Fibroblast of gingiva (primary cell): ENCODE measurements around the gene GAD1.

Experiments
- DNase-seq: peaks from one replicate; pipeline ENCODE4 v3.0.0-alpha.2; 2011; ENCODE audit warnings: low read depth

GAD1 gene

GRCh38 chr2:170816504-170817092 lies at the start of gene GAD1:
Gene GAD1, plus strand, starts transcription at chr2:170816887. Its CDS starts 1,705 bp downstream, at chr2:170818592.
- DNase-seq, result no peak

- DNase-seq, result peak; percentile 43
Measured at GRCh38 chr2:170770008-170770605, 46.6 kb upstream of the GAD1 start, which contains the start of gene ERICH2. Gene ERICH2, plus strand, starts transcription at chr2:170770378. Its CDS starts 304 bp downstream, at chr2:170770682.

- DNase-seq, result peak; percentile 63
Measured at GRCh38 chr2:170770606-170771420, 45.9 kb upstream of the GAD1 start.

GRCh38 chr2:170771421-170771937 lies 45.2 kb upstream of the GAD1 start:
- no peak for DNase-seq

- no peak for DNase-seq
Measured at GRCh38 chr2:170772295-170772694, 44.4 kb upstream of the GAD1 start.

- no peak for DNase-seq
Measured at GRCh38 chr2:170774074-170774473, 42.6 kb upstream of the GAD1 start.

- no peak for DNase-seq
Measured at GRCh38 chr2:170778900-170779299, 37.8 kb upstream of the GAD1 start.

- no peak for DNase-seq
Measured at GRCh38 chr2:170779304-170779703, 37.4 kb upstream of the GAD1 start.

GRCh38 chr2:170782673-170783072 lies 34.0 kb upstream of the GAD1 start:
- no peak for DNase-seq

GRCh38 chr2:170783549-170783948 lies 33.1 kb upstream of the GAD1 start:
- DNase-seq, result no peak

- DNase-seq, result no peak
Measured at GRCh38 chr2:170798996-170799395, 17.7 kb upstream of the GAD1 start.

- DNase-seq, result no peak
Measured at GRCh38 chr2:170806548-170806947, 10.1 kb upstream of the GAD1 start.

GRCh38 chr2:170812710-170813600 lies 3.7 kb upstream of the GAD1 start:
- DNase-seq, result peak; percentile 90

GRCh38 chr2:170813611-170814532 lies 2.8 kb upstream of the GAD1 start:
- peak; percentile 27 for DNase-seq

GRCh38 chr2:170814533-170815230 lies 2.0 kb upstream of the GAD1 start:
- DNase-seq, result no peak

- no peak for DNase-seq
Measured at GRCh38 chr2:170815311-170815710, 1.4 kb upstream of the GAD1 start.

GRCh38 chr2:170815746-170816503 lies 762 bp upstream of the GAD1 start:
- DNase-seq, result peak; percentile 10

GRCh38 chr2:170817093-170818035 lies 677 bp downstream of the GAD1 start:
- DNase-seq, result peak; percentile 6
